Uterus (tissue), 2 donors: ENCODE results near the gene DIAPH3.

Experiments
- POLR2A ChIP-seq, 2 donors: fragments of 450-650 bp; IDR thresholded peaks; one replicate each; pipeline ENCODE4 v1.6.1; 2016; ENCODE audit warnings: antibody characterized with exemption in 2 of 2, mild to moderate bottlenecking in 1 of 2, moderate library complexity in 1 of 2
- TF ChIP-seq, protein P1 (sequence below), 4 experiments: fragments of 200-600 bp in 2 of 4; fragments of 450-650 bp in 2 of 4; sonication (generic) in 2 of 4; IDR thresholded peaks; one replicate each; pipeline ENCODE4 v1.5.1; 2016 to 2019; ENCODE audit warnings: antibody characterized with exemption in 4 of 4, mild to moderate bottlenecking in 2 of 4, moderate library complexity in 1 of 4

DNA sequence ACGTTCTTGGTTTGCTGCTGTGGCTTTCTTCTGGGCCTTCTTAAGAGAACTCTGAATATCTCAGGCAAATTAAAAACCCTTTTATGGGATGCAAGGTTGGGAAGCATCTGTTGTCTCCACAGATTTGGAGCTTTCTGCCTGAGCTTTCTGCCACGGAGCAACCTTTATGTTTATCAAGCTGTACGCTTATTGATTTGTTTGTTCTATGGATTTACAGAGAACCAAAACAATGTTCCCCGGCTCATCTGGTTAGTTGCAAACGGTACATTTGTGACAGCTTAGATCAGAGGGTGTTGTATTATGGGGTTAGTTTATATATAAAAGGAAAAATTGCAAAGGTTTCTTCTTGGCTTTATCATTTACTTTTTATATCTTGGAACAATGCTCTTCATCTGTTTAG is 479.6 kb downstream of the DIAPH3 start:
- TF ChIP-seq, protein P1, sequence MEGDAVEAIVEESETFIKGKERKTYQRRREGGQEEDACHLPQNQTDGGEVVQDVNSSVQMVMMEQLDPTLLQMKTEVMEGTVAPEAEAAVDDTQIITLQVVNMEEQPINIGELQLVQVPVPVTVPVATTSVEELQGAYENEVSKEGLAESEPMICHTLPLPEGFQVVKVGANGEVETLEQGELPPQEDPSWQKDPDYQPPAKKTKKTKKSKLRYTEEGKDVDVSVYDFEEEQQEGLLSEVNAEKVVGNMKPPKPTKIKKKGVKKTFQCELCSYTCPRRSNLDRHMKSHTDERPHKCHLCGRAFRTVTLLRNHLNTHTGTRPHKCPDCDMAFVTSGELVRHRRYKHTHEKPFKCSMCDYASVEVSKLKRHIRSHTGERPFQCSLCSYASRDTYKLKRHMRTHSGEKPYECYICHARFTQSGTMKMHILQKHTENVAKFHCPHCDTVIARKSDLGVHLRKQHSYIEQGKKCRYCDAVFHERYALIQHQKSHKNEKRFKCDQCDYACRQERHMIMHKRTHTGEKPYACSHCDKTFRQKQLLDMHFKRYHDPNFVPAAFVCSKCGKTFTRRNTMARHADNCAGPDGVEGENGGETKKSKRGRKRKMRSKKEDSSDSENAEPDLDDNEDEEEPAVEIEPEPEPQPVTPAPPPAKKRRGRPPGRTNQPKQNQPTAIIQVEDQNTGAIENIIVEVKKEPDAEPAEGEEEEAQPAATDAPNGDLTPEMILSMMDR (IDR thresholded peaks at IDR 0.05) = no peak
- no peak for TF ChIP-seq POLR2A (IDR thresholded peaks at IDR 0.05)
